ENCODE measurements around the gene PALM3.

PALM3 gene

DNA sequence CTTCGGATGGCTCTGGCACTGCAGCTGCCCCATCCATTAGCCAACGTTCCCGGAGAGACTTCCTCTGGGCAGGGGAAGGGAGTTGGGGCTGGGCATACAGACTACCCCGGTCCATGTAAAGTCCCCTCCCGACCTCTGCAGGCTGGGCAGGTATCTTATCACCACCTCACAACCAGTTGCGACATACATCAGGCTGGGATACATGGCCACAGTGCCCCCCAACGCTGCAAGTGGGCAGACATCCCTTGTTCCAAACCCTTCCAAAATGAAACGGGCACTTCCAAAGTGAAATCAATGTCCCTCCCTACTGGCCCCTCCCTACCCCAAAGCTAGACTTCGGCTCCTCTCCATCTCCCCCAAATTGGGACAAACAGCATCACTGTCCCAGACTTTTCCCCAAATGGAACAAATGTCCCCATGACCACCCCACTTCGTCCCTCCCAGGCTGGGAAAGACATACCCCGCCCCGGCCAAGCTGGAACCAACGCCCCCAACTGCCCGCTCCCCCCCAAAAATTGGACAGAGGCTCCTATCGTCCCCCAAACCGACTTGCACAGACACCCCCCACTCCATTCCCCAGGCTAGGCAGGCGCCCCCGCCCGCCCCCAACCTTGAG lies 5.0 kb downstream of the PALM3 start:
- no peak overlapping the region for H3K27ac ChIP-seq
- TF ChIP-seq, protein P1, sequence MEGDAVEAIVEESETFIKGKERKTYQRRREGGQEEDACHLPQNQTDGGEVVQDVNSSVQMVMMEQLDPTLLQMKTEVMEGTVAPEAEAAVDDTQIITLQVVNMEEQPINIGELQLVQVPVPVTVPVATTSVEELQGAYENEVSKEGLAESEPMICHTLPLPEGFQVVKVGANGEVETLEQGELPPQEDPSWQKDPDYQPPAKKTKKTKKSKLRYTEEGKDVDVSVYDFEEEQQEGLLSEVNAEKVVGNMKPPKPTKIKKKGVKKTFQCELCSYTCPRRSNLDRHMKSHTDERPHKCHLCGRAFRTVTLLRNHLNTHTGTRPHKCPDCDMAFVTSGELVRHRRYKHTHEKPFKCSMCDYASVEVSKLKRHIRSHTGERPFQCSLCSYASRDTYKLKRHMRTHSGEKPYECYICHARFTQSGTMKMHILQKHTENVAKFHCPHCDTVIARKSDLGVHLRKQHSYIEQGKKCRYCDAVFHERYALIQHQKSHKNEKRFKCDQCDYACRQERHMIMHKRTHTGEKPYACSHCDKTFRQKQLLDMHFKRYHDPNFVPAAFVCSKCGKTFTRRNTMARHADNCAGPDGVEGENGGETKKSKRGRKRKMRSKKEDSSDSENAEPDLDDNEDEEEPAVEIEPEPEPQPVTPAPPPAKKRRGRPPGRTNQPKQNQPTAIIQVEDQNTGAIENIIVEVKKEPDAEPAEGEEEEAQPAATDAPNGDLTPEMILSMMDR (IDR thresholded peaks at IDR 0.05), result no peak
- TF ChIP-seq ZFX (IDR thresholded peaks at IDR 0.05; ENCODE audit: borderline replicate concordance), result no peak

DNA sequence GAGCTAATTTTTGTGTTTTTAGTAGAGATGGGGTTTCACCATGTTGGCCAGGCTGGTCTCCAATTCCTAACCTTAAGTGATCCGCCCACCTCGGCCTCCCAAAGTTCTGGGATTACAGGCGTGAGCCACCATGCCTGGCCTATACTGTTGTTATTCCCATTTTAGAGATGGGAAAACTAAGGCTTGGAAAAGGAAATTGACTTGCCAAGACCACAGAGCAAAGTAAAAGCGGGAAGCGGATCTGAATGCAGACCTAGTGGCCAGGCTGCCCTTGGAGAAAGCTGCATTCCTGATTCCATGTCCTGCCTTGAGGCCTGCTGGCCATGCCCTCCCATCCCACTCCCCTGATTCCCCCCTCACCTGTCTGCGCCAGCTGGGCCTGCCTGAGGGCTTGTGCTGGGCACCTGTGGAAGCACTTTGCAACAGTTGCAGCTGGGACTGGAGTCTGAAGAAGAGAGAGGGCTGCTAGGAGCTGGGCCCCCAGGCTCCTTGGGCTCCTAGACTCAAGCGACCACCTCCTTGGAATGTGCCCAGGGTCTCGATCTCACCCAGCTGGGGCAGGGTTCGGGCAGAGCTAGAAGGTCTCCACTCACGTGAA lies 5.7 kb downstream of the PALM3 start:
- no peak overlapping the region for H3K27ac ChIP-seq
- TF ChIP-seq, protein P1 (IDR thresholded peaks at IDR 0.05), result no peak
- TF ChIP-seq ZFX (IDR thresholded peaks at IDR 0.05; ENCODE audit: borderline replicate concordance), result no peak

DNA sequence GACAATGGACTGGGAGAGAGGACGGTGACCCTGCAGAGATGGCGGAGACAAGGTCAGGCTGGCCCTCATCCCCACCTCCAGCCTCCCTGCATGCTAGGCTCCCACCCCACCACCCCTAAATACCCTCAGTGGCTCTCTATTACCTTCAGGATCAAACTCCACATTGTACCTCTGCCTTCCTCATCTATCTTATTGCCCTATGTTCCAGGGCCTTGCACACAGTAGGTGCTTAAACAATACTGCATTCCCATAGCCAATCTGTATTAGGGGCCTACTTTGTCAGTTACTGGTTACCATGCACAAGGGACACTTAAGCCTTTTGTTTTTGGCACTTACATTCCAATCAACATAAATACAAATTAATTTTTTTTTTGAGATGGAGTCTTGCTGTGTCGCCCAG lies 6.5 kb downstream of the PALM3 start:
- no peak overlapping the region for H3K27ac ChIP-seq
- no peak for TF ChIP-seq ZFX (IDR thresholded peaks at IDR 0.05; ENCODE audit: borderline replicate concordance)
- TF ChIP-seq, protein P1 (IDR thresholded peaks at IDR 0.05), result no peak

DNA sequence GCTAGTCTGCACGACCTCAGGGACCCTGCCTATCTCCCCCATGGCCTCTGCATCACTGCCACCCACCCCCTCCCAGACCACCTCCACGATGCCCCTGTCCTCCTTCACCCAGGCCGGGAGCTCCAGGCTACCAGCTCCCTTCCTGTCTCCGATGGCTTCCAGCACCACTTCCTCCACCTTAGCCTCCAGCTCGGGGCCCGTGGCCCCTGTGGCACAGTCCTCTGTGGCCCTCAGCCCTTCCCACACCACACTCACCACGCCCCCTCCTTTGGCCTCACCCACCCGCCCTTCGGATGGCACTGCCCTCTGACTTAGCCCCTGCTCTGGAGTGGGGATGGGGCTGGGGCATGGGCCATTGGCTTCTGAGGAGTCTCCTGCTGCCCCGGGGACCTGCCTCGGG lies 7.2 kb downstream of the PALM3 start:
- TF ChIP-seq, protein P1 (IDR thresholded peaks at IDR 0.05), result no peak
- no peak for TF ChIP-seq ZFX (IDR thresholded peaks at IDR 0.05; ENCODE audit: borderline replicate concordance)

DNA sequence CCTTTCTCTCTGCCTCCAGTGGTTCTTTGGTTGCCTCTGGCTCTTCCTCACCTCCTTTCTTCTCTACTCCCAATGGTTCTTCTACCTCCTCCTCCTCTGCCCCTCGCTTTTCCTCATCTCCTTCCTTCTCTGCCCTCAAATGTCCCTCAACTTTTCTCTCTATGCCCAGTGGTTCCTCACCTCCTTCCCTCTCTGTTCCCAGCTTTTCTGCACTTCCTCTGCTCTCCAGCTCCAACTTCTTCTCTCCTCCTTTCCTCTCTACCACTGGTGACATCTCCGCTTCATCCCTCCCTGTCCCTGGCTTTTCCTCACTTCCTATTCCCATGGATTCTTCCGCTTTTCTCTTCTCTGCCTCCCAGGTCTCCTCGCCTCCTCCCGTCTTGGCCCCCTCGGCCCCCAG lies 7.8 kb downstream of the PALM3 start:
- no peak for TF ChIP-seq ZFX (IDR thresholded peaks at IDR 0.05; ENCODE audit: borderline replicate concordance)
- TF ChIP-seq, protein P1 (IDR thresholded peaks at IDR 0.05), result no peak

More for the DNA sequence above, 7.2 kb downstream of the PALM3 start:
- H3K27ac ChIP-seq, result no peak overlapping the region

DNA sequence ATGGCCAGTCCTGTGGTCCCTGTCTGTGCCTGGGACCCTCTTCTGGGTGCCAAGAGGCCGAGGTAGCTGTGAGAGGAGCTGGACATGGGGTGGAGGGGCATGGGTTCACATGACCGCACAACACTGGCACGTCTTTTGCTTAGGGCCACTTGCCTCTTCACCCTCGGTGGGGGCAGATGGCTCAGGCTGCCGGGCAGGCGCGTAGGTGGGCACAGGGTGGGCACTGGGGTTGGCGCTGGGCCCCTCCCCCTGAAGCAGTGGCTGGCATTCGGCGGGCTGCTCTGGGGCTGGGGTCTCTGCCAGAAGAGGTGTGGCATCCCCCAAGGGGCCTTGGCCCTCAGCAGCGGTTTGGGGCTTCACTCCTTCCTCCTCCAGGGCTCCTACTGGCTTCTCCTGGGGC lies 8.4 kb downstream of the PALM3 start:
- no peak overlapping the region for H3K27ac ChIP-seq
- TF ChIP-seq ZFX (IDR thresholded peaks at IDR 0.05; ENCODE audit: borderline replicate concordance), result no peak
- TF ChIP-seq, protein P1 (IDR thresholded peaks at IDR 0.05), result no peak

More for the DNA sequence above, 7.8 kb downstream of the PALM3 start:
- no peak overlapping the region for H3K27ac ChIP-seq

DNA sequence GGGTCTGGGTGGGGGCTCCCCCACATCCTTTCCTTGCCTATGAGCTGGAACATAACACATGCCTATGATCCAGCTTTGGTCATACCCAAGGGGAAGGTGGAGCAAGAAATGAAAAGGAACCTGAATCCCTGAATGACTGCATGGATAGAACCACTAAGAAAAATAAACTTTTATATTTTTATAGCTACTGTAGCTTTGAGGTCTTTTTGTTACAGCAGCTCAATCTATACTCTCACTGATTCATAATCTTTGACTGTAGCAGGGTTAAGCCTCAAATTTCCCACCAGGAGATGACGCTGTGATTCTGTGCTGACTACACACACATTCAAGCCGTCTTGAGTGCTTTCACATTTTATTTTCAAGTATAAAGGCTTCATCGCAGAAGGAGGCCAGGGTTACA lies 8.8 kb downstream of the PALM3 start:
- TF ChIP-seq, protein P1 (IDR thresholded peaks at IDR 0.05), result no peak
- no peak for TF ChIP-seq ZFX (IDR thresholded peaks at IDR 0.05; ENCODE audit: borderline replicate concordance)
- no peak overlapping the region for H3K27ac ChIP-seq

All from 22Rv1 (cell line).